ENCODE results near the gene TLL2. TPM values are rescaled to one million over a fixed set of nuclear protein-coding genes. Genes with fewer than 3 reads are reported as not detected.
A peak's percentile ranks its signal among the peaks of the same experiment; 100 is the strongest.

Gene TLL2
- total and polyA plus RNA-seq, 7 donors: 0.22 to 0.64 (median 0.32) TPM

- intact Hi-C loops (cut with DNase I): no loop called here
- H3K9me3 ChIP-seq: no peaks in the 10 kb centered on the region
- peak in 1 of 4 donors; percentile 30 for ATAC-seq
- 76 to 85% (median 77%) methylated on average over 12 of the region's 12 CpGs for WGBS, 3 donors
- no peaks in the 10 kb centered on the region for H3K36me3 ChIP-seq (ENCODE audit: insufficient read depth in 1 of 2, low read depth in 1 of 2)
- DNase-seq: no peak
- no peak overlapping the region for H3K4me3 ChIP-seq
- TF ChIP-seq CTCF (IDR thresholded peaks at IDR 0.05): no peak
- H3K4me1 ChIP-seq: no peaks in the 10 kb centered on the region
- no peak overlapping the region for H3K27ac ChIP-seq
- H3K27me3 ChIP-seq (ENCODE audit: insufficient read depth in 3 of 3, low read length in 2 of 3): no peaks in the 10 kb centered on the region
Measured at GRCh38 chr10:96505150-96506136, 8.3 kb downstream of the TLL2 start.

- no peak overlapping the region for H3K27ac ChIP-seq
- DNase-seq (no peak), ATAC-seq (no peak)
- intact Hi-C loops (cut with DNase I): no loop called here
- WGBS, 3 donors: 84 to 89% (median 88%) methylated on average over 7 of the region's 7 CpGs
- no peaks in the 10 kb centered on the region for H3K27me3 ChIP-seq (ENCODE audit: insufficient read depth in 3 of 3, low read length in 2 of 3)
- H3K9me3 ChIP-seq: no peaks in the 10 kb centered on the region
- H3K36me3 ChIP-seq (ENCODE audit: insufficient read depth in 1 of 2, low read depth in 1 of 2): no peaks in the 10 kb centered on the region
- H3K4me1 ChIP-seq: no peaks in the 10 kb centered on the region
- TF ChIP-seq CTCF (IDR thresholded peaks at IDR 0.05): no peak
- no peak overlapping the region for H3K4me3 ChIP-seq
Measured at GRCh38 chr10:96502561-96503282, 11.0 kb downstream of the TLL2 start.

- ATAC-seq: peak in 2 of 4 donors; percentile 26 to 35
- H3K9me3 ChIP-seq: no peaks in the 10 kb centered on the region
- intact Hi-C loops (cut with DNase I): no loop called here
- no peaks in the 10 kb centered on the region for H3K27me3 ChIP-seq (ENCODE audit: insufficient read depth in 3 of 3, low read length in 2 of 3)
- WGBS, 3 donors: 75 to 85% (median 78%) methylated on average over 4 of the region's 4 CpGs
- no peak overlapping the region for H3K4me3 ChIP-seq
- H3K27ac ChIP-seq: no peak overlapping the region
- TF ChIP-seq CTCF (IDR thresholded peaks at IDR 0.05): no peak
- DNase-seq: no peak
- no peaks in the 10 kb centered on the region for H3K4me1 ChIP-seq
- H3K36me3 ChIP-seq (ENCODE audit: insufficient read depth in 1 of 2, low read depth in 1 of 2): no peaks in the 10 kb centered on the region
Measured at GRCh38 chr10:96501985-96502384, 11.7 kb downstream of the TLL2 start.

- Histone ChIP-seq H3K36me3 (ENCODE audit: insufficient read depth in 1 of 2, low read depth in 1 of 2) (no peaks in the 10 kb centered on the region), H3K4me3 (no peak overlapping the region), H3K27ac (no peak overlapping the region), H3K4me1 (no peaks in the 10 kb centered on the region), H3K9me3 (no peaks in the 10 kb centered on the region), H3K27me3 (ENCODE audit: insufficient read depth in 3 of 3, low read length in 2 of 3) (no peaks in the 10 kb centered on the region)
- TF ChIP-seq CTCF (IDR thresholded peaks at IDR 0.05): no peak
- no peak for ATAC-seq
- intact Hi-C loops (cut with DNase I): no loop called here
- WGBS, 3 donors: 75 to 87% (median 85%) methylated on average over 7 of the region's 7 CpGs
- no peak for DNase-seq
Measured at GRCh38 chr10:96500519-96500918, 13.2 kb downstream of the TLL2 start.
